GM19238 (cell line): ENCODE data around the gene PRXL2B.

Experiments used
- DNase-seq: peaks from one replicate; pipeline ENCODE4 v3.0.0; 2011; ENCODE audit warnings: low spot score; ENCODE audit not compliant: insufficient read length

PRXL2B gene

GRCh38 chr1:2597441-2598328, 11.1 kb downstream of the PRXL2B start:
- no peak for DNase-seq

GRCh38 chr1:2598329-2598931, 11.9 kb downstream of the PRXL2B start:
- no peak for DNase-seq

GRCh38 chr1:2601721-2602303, 15.2 kb downstream of the PRXL2B start:
- DNase-seq, result no peak

GRCh38 chr1:2602311-2602835, 15.8 kb downstream of the PRXL2B start:
- DNase-seq, result no peak

GRCh38 chr1:2602866-2603520, 16.4 kb downstream of the PRXL2B start:
- DNase-seq, result no peak

GRCh38 chr1:2603521-2604155, 17.1 kb downstream of the PRXL2B start:
- no peak for DNase-seq

- no peak for DNase-seq
Observed at GRCh38 chr1:2604156-2604843, 17.7 kb downstream of the PRXL2B start.

- no peak for DNase-seq
Observed at GRCh38 chr1:2604844-2605508, 18.4 kb downstream of the PRXL2B start.

- no peak for DNase-seq
Observed at GRCh38 chr1:2605509-2606395, 19.2 kb downstream of the PRXL2B start.

- DNase-seq, result no peak
Observed at GRCh38 chr1:2606396-2606880, 19.9 kb downstream of the PRXL2B start.

GRCh38 chr1:2606881-2607621, 20.5 kb downstream of the PRXL2B start:
- no peak for DNase-seq

GRCh38 chr1:2607641-2608091, 21.1 kb downstream of the PRXL2B start:
- DNase-seq, result no peak

- no peak for DNase-seq
Observed at GRCh38 chr1:2609319-2610035, 22.9 kb downstream of the PRXL2B start.

GRCh38 chr1:2610036-2610959, 23.7 kb downstream of the PRXL2B start:
- no peak for DNase-seq

GRCh38 chr1:2611031-2611501, 24.5 kb downstream of the PRXL2B start:
- no peak for DNase-seq
